Measurements from ENCODE around the gene ZNF239. TPM values are rescaled to one million over a fixed set of nuclear protein-coding genes. Genes with fewer than 3 reads are reported as not detected.

Gene ZNF239
- total and polyA plus RNA-seq, 2 of the 4 experiments (the other 2 are of a cell fraction), result 7.4 to 12.7 TPM

DNA sequence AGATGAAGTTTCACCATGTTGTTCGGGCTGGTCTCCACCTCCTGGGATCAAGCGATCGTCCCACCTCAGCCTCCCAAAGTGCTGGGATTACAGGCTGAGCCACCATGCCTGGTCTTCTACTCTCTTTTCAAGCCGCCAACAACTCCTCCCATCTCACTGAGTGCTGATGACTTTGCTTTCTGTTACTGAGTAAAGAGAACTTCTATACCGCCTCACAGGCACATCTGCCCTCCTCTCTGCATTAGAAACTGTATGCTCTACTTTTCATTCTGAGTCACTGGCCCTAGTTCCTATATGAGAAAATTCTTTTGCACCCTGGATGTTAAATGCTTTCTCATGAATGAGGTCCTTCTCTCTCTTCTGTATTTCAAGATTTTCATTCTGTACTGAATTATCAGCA is 2.2 kb upstream of the ZNF239 start:
- Histone ChIP-seq H2BK15ac (ENCODE audit: low read depth, low read length) (no peak overlapping the region), H3K9me3 (ENCODE audit: control insufficient read depth, insufficient read depth, low read length) (no peaks in the 10 kb centered on the region), H3K36me3 (ENCODE audit: control insufficient read depth, insufficient read depth, low read length) (no peaks in the 10 kb centered on the region), H2AFZ (replicated peaks; ENCODE audit: low read length, poor library complexity) (no peak overlapping the region), H3K27me3 (ENCODE audit: control insufficient read depth, insufficient read depth, low read length) (no peaks in the 10 kb centered on the region), H4K5ac (ENCODE audit: low read depth, low read length) (no peak overlapping the region), H3K18ac (ENCODE audit: low read depth, low read length) (no peak overlapping the region), H2AK5ac (ENCODE audit: low read depth, low read length) (no peak overlapping the region), H3K9ac (ENCODE audit: low read depth, low read length) (no peak overlapping the region), H3K23ac (ENCODE audit: low read depth, low read length) (no peak overlapping the region), H4K20me1 (ENCODE audit: insufficient read depth, low read length) (no peaks in the 10 kb centered on the region), H4K91ac (ENCODE audit: insufficient read depth, low read depth, low read length) (no peak overlapping the region), H3K4ac (ENCODE audit: low read depth, low read length) (no peak overlapping the region), H4K8ac (ENCODE audit: low read depth in 2 of 2, low read length in 2 of 2) (no peak overlapping the region), H3K4me1 (ENCODE audit: control insufficient read depth, insufficient read depth, low read length) (no peaks in the 10 kb centered on the region), H3K14ac (replicated peaks; ENCODE audit: low read depth, low read length) (no peak overlapping the region), H3K9me1 (ENCODE audit: insufficient read depth, low read length) (no peaks in the 10 kb centered on the region), H3K27ac (ENCODE audit: insufficient read depth, low read length) (no peak overlapping the region), H2BK20ac (ENCODE audit: low read depth, low read length) (no peak overlapping the region), H3K4me2 (ENCODE audit: low read depth, low read length) (no peak overlapping the region), H3K56ac (ENCODE audit: extremely low read depth, insufficient read depth, low read length) (no peak overlapping the region), H3K4me3 (ENCODE audit: insufficient read depth, low read depth, low read length) (no peak overlapping the region), H2AK9ac (replicated peaks; ENCODE audit: low read depth, low read length, poor library complexity) (no peak overlapping the region), H3K79me1 (ENCODE audit: low read depth in 1 of 2, low read length in 2 of 2) (peaks cover 6 to 7% of the 10 kb centered on the region in 2 experiments; a peak in 2 of 4 replicates), H2BK120ac (ENCODE audit: low read depth, low read length) (no peak overlapping the region), H2BK5ac (ENCODE audit: low read depth, low read length, poor library complexity, severe bottlenecking) (no peak overlapping the region)
- no peak for DNase-seq
- TF ChIP-seq MAFK (IDR thresholded peaks at IDR 0.05; ENCODE audit: low read depth, low read length), result no peak
- no peak for TF ChIP-seq NFE2L2 (IDR thresholded peaks at IDR 0.05; ENCODE audit: low read depth, low read length)
- no peak for TF ChIP-seq CEBPB (IDR thresholded peaks at IDR 0.05; ENCODE audit: low read depth, low read length)
- TF ChIP-seq SMC3 (IDR thresholded peaks at IDR 0.05; ENCODE audit: low read depth, low read length), result no peak
- no peak for TF ChIP-seq MXI1 (IDR thresholded peaks at IDR 0.05; ENCODE audit: borderline replicate concordance, low read depth, low read length)
- TF ChIP-seq RCOR1 (IDR thresholded peaks at IDR 0.05; ENCODE audit: insufficient replicate concordance, low read length), result no peak
- TF ChIP-seq BHLHE40 (IDR thresholded peaks at IDR 0.05; ENCODE audit: low read depth, low read length), result no peak
- TF ChIP-seq FOS (IDR thresholded peaks at IDR 0.05; ENCODE audit: low read depth, low read length), result no peak
- no CpG with 5 or more reads among the region's 5 CpGs for WGBS, 2 experiments (ENCODE audit: extremely low coverage in 2 of 2, insufficient read length in 1 of 2)
- BruUV-seq (replicated peaks), result no TSS peak
- ATAC-seq (ENCODE audit: low read depth), result no peak
- dilution Hi-C loops (cut with HindIII; ENCODE audit: low sequenced_read_pairs, unreplicated experiment), result no loop called here
- CTCF ChIA-PET, result no interaction called here
- in situ Hi-C loops (cut with MboI; ENCODE audit: low sequenced_read_pairs), result no loop called here
- POLR2A ChIA-PET (ENCODE audit: unreplicated experiment), result no interaction called here
- intact Hi-C loops (cut with micrococcal nuclease), result no loop called here

Data from IMR-90 (cell line).